Fibroblast of mammary gland (primary cell): ENCODE data around the gene DUS1L.

Experiments used
- DNase-seq: peaks from one replicate; pipeline ENCODE4 v3.0.0-alpha.2; 2010; ENCODE audit warnings: low read depth
- H3K4me3 ChIP-seq: 2 replicates; pipeline ENCODE4 v1.5.1; 2011; ENCODE audit warnings: low read depth, mild to moderate bottlenecking, low read length, moderate library complexity; ENCODE audit not compliant: control insufficient read depth
- TF ChIP-seq, protein P1 (sequence below): conservative IDR thresholded peaks from 2 replicates; pipeline ENCODE4 v1.5.1; 2011; ENCODE audit warnings: low read depth, low read length, inconsistent platforms; ENCODE audit not compliant: control insufficient read depth, insufficient read depth

The DUS1L gene

GRCh38 chr17:82112181-82112913 is 46.7 kb upstream of the DUS1L start:
- DNase-seq, result no peak
- H3K4me3 ChIP-seq, result no peak overlapping the region
- TF ChIP-seq, protein P1, sequence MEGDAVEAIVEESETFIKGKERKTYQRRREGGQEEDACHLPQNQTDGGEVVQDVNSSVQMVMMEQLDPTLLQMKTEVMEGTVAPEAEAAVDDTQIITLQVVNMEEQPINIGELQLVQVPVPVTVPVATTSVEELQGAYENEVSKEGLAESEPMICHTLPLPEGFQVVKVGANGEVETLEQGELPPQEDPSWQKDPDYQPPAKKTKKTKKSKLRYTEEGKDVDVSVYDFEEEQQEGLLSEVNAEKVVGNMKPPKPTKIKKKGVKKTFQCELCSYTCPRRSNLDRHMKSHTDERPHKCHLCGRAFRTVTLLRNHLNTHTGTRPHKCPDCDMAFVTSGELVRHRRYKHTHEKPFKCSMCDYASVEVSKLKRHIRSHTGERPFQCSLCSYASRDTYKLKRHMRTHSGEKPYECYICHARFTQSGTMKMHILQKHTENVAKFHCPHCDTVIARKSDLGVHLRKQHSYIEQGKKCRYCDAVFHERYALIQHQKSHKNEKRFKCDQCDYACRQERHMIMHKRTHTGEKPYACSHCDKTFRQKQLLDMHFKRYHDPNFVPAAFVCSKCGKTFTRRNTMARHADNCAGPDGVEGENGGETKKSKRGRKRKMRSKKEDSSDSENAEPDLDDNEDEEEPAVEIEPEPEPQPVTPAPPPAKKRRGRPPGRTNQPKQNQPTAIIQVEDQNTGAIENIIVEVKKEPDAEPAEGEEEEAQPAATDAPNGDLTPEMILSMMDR, result no peak

DNA sequence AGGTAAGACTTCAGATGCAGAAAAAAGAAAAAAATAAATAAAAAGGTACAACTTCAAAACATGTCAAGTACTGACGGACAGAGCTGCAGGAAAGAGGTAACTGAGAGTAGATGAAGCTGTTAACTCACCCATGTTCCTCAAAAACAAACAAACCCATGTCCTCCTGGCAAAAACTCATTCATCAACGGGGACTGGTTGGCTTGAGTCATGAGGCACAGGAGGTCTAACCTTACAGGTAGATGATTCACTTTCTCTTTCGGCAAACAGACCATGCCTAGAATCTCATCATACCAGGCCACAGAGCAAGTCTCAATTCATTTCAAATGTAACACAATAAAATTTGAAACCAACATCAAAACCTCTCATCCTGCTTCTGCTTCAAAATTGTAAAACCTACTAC is 44.7 kb upstream of the DUS1L start:
- no peak overlapping the region for H3K4me3 ChIP-seq
- no peak for DNase-seq
- TF ChIP-seq, protein P1, result no peak

GRCh38 chr17:82108961-82109475 is 43.4 kb upstream of the DUS1L start:
- DNase-seq, result no peak
- H3K4me3 ChIP-seq, result no peak overlapping the region
- TF ChIP-seq, protein P1, result no peak

GRCh38 chr17:82108496-82108945 is 42.9 kb upstream of the DUS1L start:
- DNase-seq, result no peak
- no peak overlapping the region for H3K4me3 ChIP-seq
- TF ChIP-seq, protein P1, result no peak

- H3K4me3 ChIP-seq, result no peak overlapping the region
- no peak for DNase-seq
- TF ChIP-seq, protein P1, result no peak
Measured at GRCh38 chr17:82108038-82108437, 42.4 kb upstream of the DUS1L start.

GRCh38 chr17:82107341-82107860 is 41.8 kb upstream of the DUS1L start:
- H3K4me3 ChIP-seq, result no peak overlapping the region
- TF ChIP-seq, protein P1, result peak; percentile 22
- DNase-seq, result no peak
